ENCODE measurements around the gene TMEM250.
A peak's percentile ranks its signal among the peaks of the same experiment; 100 is the strongest.

DNA sequence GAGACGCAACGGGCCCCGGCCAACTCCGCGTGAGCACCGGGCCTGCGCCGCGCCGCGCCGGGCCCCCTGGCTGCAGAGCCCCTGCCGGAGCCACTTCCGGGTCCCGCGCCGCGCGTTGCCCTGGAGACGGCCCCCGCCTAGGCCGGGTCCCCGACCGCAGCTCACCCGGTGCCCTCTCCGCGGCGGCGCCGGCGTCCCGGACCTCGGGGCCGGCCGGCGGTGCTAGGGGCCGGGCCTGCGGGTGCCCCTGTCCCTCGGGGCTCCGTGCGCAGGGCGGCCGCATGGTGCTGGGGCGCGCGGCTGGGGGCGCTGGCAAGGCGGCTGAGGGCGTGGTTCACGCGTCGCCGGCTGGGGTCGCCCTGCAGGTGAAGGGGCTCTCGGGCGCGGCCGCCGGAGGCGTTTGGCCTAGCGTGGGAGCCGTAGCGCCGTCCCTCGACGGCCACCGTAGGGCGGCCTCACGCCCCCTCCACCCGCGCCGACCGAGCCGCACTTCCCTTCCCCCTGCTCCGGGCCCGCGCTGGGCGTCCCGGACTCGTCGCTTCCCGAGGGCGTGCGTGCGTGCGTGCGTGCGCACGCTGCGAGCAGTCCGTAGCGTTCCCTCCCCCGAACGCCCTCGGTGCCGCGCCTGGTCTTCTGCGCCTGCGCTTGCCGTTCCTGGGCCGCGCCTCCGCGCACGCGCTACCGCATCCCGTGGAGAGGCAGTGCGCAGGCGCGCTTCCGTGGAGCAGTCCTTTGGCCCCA, at the start of gene TMEM250:
- TF ChIP-seq, protein P1, sequence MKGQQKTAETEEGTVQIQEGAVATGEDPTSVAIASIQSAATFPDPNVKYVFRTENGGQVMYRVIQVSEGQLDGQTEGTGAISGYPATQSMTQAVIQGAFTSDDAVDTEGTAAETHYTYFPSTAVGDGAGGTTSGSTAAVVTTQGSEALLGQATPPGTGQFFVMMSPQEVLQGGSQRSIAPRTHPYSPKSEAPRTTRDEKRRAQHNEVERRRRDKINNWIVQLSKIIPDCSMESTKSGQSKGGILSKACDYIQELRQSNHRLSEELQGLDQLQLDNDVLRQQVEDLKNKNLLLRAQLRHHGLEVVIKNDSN (IDR thresholded peaks at IDR 0.05; ENCODE audit: borderline replicate concordance, low read depth) = no peak
- TF ChIP-seq, protein P2, sequence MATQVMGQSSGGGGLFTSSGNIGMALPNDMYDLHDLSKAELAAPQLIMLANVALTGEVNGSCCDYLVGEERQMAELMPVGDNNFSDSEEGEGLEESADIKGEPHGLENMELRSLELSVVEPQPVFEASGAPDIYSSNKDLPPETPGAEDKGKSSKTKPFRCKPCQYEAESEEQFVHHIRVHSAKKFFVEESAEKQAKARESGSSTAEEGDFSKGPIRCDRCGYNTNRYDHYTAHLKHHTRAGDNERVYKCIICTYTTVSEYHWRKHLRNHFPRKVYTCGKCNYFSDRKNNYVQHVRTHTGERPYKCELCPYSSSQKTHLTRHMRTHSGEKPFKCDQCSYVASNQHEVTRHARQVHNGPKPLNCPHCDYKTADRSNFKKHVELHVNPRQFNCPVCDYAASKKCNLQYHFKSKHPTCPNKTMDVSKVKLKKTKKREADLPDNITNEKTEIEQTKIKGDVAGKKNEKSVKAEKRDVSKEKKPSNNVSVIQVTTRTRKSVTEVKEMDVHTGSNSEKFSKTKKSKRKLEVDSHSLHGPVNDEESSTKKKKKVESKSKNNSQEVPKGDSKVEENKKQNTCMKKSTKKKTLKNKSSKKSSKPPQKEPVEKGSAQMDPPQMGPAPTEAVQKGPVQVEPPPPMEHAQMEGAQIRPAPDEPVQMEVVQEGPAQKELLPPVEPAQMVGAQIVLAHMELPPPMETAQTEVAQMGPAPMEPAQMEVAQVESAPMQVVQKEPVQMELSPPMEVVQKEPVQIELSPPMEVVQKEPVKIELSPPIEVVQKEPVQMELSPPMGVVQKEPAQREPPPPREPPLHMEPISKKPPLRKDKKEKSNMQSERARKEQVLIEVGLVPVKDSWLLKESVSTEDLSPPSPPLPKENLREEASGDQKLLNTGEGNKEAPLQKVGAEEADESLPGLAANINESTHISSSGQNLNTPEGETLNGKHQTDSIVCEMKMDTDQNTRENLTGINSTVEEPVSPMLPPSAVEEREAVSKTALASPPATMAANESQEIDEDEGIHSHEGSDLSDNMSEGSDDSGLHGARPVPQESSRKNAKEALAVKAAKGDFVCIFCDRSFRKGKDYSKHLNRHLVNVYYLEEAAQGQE (IDR thresholded peaks at IDR 0.05; ENCODE audit: low read depth, low read length) = peak; percentile 64; the same call in 1 of the 2 replicates
- TF ChIP-seq, protein P3, sequence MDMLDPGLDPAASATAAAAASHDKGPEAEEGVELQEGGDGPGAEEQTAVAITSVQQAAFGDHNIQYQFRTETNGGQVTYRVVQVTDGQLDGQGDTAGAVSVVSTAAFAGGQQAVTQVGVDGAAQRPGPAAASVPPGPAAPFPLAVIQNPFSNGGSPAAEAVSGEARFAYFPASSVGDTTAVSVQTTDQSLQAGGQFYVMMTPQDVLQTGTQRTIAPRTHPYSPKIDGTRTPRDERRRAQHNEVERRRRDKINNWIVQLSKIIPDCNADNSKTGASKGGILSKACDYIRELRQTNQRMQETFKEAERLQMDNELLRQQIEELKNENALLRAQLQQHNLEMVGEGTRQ (IDR thresholded peaks at IDR 0.05; ENCODE audit: borderline replicate concordance, low read depth, low read length) = no peak
- TF ChIP-seq EP300 (IDR thresholded peaks at IDR 0.05; ENCODE audit: borderline replicate concordance in 1 of 2, low read depth in 1 of 2, low read length in 1 of 2) (no peak), FOSL2 (IDR thresholded peaks at IDR 0.05; ENCODE audit: borderline replicate concordance, low read depth) (no peak)

Data from SK-N-SH (cell line).